ENCODE measurements around the gene ST3GAL5. TPM values are rescaled to one million over a fixed set of nuclear protein-coding genes. Genes with fewer than 3 reads are reported as not detected.

ST3GAL5 gene
- total and polyA plus RNA-seq, 2 of the 8 experiments (the other 6 are each of a cell fraction or from before 2014, with no cell fraction given) = 1.9 to 4.5 TPM

DNA sequence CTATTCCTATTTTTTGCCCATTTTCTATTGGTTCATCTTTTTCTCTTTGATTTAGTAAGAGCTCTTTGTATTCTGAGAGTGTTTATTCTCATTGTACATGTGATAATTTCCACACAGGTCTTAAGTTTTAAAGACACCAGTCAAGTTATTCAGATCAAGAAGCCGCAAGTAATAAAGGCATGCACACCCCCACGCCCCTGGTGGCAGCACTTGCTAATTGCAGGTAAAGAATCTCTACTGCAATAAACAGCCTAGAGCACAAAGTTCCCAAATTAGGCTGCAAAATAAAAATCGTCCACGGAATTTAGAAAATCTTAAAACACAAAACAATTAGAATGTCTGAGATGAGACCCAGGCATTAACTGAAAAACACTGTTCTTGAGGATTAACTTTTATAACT lies 45.2 kb downstream of the ST3GAL5 start:
- H3K4ac ChIP-seq (replicated peaks; ENCODE audit: insufficient read length, low read depth, low read length) = no peak overlapping the region
- H4K5ac ChIP-seq (ENCODE audit: insufficient read length, low read depth, low read length) = no peak overlapping the region
- H2BK20ac ChIP-seq (ENCODE audit: low read length) = no peak overlapping the region
- no peaks in the 10 kb centered on the region for H3K9me3 ChIP-seq (ENCODE audit: insufficient read depth in 2 of 2, low read depth in 1 of 2, low read length in 1 of 2)
- POLR2A ChIA-PET (ENCODE audit: partially characterized antibody) = no interaction called here
- no peak overlapping the region for H4K91ac ChIP-seq (replicated peaks; ENCODE audit: insufficient read length, low read length)
- DNase-seq (ENCODE audit: low read depth in 1 of 2, low spot score in 2 of 2) (peak in 1 of 2 experiments; percentile 80), FAIRE-seq (peak; percentile 57)
- no peaks in the 10 kb centered on the region for H3K79me2 ChIP-seq (ENCODE audit: control insufficient read depth in 1 of 2, insufficient read depth in 2 of 2, low read length in 2 of 2)
- no peak overlapping the region for H3K27ac ChIP-seq (ENCODE audit: low read depth, low read length)
- H4K20me1 ChIP-seq (replicated peaks in 1 of 2; ENCODE audit: control insufficient read depth in 1 of 2, insufficient read depth in 2 of 2, low read length in 2 of 2) = no peaks in the 10 kb centered on the region
- no peak overlapping the region for H3K4me2 ChIP-seq (ENCODE audit: insufficient read depth in 1 of 2, low read depth in 2 of 2, low read length in 2 of 2)
- no peak overlapping the region for H3K18ac ChIP-seq (ENCODE audit: extremely low read depth, low read length)
- H3K4me3 ChIP-seq (ENCODE audit: extremely low read depth in 1 of 4, insufficient read depth in 2 of 4, low read depth in 3 of 4, low read length in 4 of 4) = no peak overlapping the region
- no peak overlapping the region for H3K23ac ChIP-seq (ENCODE audit: insufficient read length)
- no peak overlapping the region for H3K9ac ChIP-seq (replicated peaks in 1 of 4; ENCODE audit: extremely low read depth in 1 of 4, low read depth in 3 of 4, low read length in 3 of 4)
- H2BK120ac ChIP-seq (replicated peaks; ENCODE audit: low read depth, low read length) = no peak overlapping the region
- H3K79me1 ChIP-seq (ENCODE audit: low read depth, low read length) = no peaks in the 10 kb centered on the region
- H3K23me2 ChIP-seq (ENCODE audit: low read depth, low read length) = no peaks in the 10 kb centered on the region
- no peak overlapping the region for H2AK5ac ChIP-seq (ENCODE audit: low read depth, low read length)
- H3K27me3 ChIP-seq (replicated peaks in 1 of 4; ENCODE audit: control insufficient read depth in 3 of 4, extremely low read depth in 1 of 4, insufficient read depth in 3 of 4, low read length in 3 of 4) = no peaks in the 10 kb centered on the region
- no peak overlapping the region for H2BK15ac ChIP-seq (ENCODE audit: low read length)
- no peak overlapping the region for H4K8ac ChIP-seq (ENCODE audit: extremely low read depth, insufficient read depth, low read length)
- CTCF ChIA-PET (ENCODE audit: partially characterized antibody) = interaction anchor here (0.7 to 2.0 kb wide), 14 partner anchors 11 to 210 kb away, joined by 3 to 12 read pairs (median 3); no protein-coding TSS in a partner anchor
- H2AFZ ChIP-seq (ENCODE audit: low read length) = no peak overlapping the region
- no peak overlapping the region for H2BK12ac ChIP-seq (ENCODE audit: low read depth, low read length)
- H3K36me3 ChIP-seq (ENCODE audit: control insufficient read depth in 2 of 4, insufficient read depth in 4 of 4, low read length in 3 of 4) = no peaks in the 10 kb centered on the region
- no peaks in the 10 kb centered on the region for H3K4me1 ChIP-seq (replicated peaks in 1 of 4; ENCODE audit: control insufficient read depth in 3 of 4, insufficient read depth in 4 of 4, low read length in 3 of 4)
- no peak overlapping the region for H2BK5ac ChIP-seq (ENCODE audit: low read depth, low read length)
- 50% methylated on average over 4 of the region's 4 CpGs; no CpG with 5 or more reads in 1 of the 2 experiments for WGBS, 2 experiments (ENCODE audit: extremely low coverage in 1 of 2, insufficient coverage in 1 of 2, insufficient read length in 1 of 2, insufficient replicate concordance in 2 of 2, low coverage in 1 of 2, low lambda C conversion rate in 2 of 2, missing lambda C conversion rate in 1 of 2)
- H3K14ac ChIP-seq (ENCODE audit: insufficient read length) = no peak overlapping the region
- no peak overlapping the region for H3K56ac ChIP-seq (replicated peaks; ENCODE audit: insufficient read length, low read depth, low read length)
- no peak for TF ChIP-seq CEBPB (IDR thresholded peaks at IDR 0.05; ENCODE audit: low read depth, low read length)
- TF ChIP-seq CREB1 (IDR thresholded peaks at IDR 0.05) = no peak
- no peak for TF ChIP-seq MAFK (IDR thresholded peaks at IDR 0.05; ENCODE audit: low read depth, low read length)
- no peak for TF ChIP-seq RXRA (IDR thresholded peaks at IDR 0.05; ENCODE audit: insufficient read depth, low read depth, low read length)
- no peak for TF ChIP-seq NRF1 (IDR thresholded peaks at IDR 0.05; ENCODE audit: low read depth, low read length)
- TF ChIP-seq MAX (IDR thresholded peaks at IDR 0.05) = no peak
- peak; percentile 47 to 70 (median 58) for TF ChIP-seq CTCF (IDR thresholded peaks at IDR 0.05; ENCODE audit: control extremely low read depth in 1 of 3, insufficient read depth in 1 of 3, low read depth in 1 of 3, low read length in 3 of 3)
- TF ChIP-seq RAD21 (IDR thresholded peaks at IDR 0.05 in 1 of 2, conservative IDR thresholded peaks at IDR 0.05 in 1 of 2; ENCODE audit: low read depth in 2 of 2, low read length in 2 of 2) = peak; percentile 16 to 33; a peak in 2 of 4 replicates
- TF ChIP-seq JUN (IDR thresholded peaks at IDR 0.05; ENCODE audit: low read depth, low read length) = no peak
- no peak for TF ChIP-seq BACH1 (IDR thresholded peaks at IDR 0.05; ENCODE audit: low read length)
- TF ChIP-seq HDAC2 (IDR thresholded peaks at IDR 0.05; ENCODE audit: borderline replicate concordance in 1 of 2, low read depth in 2 of 2, low read length in 2 of 2) = 0 out of 4 replicates have a peak, but pooled peaks of 1 of the 2 experiments have one; percentile 55

Measured in H1 (cell line).